ENCODE data around the gene CDK14.

Gene CDK14

GRCh38 chr7:90597563-90598253 lies 1.6 kb downstream of the CDK14 start:
- peak overlapping the region; percentile 89; the same call in 1 of the 2 replicates for H3K4me3 ChIP-seq (ENCODE audit: low read length)
- H4K20me1 ChIP-seq (ENCODE audit: insufficient read depth, low read length): no peaks in the 10 kb centered on the region
- H3K9me2 ChIP-seq (replicated peaks; ENCODE audit: insufficient read depth, low read length): no peaks in the 10 kb centered on the region
- H3K79me2 ChIP-seq (ENCODE audit: low read length): no peaks in the 10 kb centered on the region
- peak overlapping the region; percentile 96; the same call in 1 of the 2 replicates for H3K4me2 ChIP-seq (ENCODE audit: low read depth, low read length)
- no peak overlapping the region for H3K27ac ChIP-seq (ENCODE audit: low read length)
- TF ChIP-seq, protein P1, sequence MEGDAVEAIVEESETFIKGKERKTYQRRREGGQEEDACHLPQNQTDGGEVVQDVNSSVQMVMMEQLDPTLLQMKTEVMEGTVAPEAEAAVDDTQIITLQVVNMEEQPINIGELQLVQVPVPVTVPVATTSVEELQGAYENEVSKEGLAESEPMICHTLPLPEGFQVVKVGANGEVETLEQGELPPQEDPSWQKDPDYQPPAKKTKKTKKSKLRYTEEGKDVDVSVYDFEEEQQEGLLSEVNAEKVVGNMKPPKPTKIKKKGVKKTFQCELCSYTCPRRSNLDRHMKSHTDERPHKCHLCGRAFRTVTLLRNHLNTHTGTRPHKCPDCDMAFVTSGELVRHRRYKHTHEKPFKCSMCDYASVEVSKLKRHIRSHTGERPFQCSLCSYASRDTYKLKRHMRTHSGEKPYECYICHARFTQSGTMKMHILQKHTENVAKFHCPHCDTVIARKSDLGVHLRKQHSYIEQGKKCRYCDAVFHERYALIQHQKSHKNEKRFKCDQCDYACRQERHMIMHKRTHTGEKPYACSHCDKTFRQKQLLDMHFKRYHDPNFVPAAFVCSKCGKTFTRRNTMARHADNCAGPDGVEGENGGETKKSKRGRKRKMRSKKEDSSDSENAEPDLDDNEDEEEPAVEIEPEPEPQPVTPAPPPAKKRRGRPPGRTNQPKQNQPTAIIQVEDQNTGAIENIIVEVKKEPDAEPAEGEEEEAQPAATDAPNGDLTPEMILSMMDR (IDR thresholded peaks at IDR 0.05; ENCODE audit: low read length): no peak
- TF ChIP-seq EZH2 (optimal IDR thresholded peaks at IDR 0.05; ENCODE audit: low read depth, low read length) (no peak), EZH2phosphoT487 (IDR thresholded peaks at IDR 0.05; ENCODE audit: low read length) (no peak)
- no peak overlapping the region for H2AFZ ChIP-seq (ENCODE audit: low read length)
- H3K36me3 ChIP-seq (replicated peaks; ENCODE audit: insufficient read depth, low read length): no peaks in the 10 kb centered on the region
- H3K9ac ChIP-seq (ENCODE audit: low read length): no peak overlapping the region
- peaks cover 3% of the 10 kb centered on the region; the same call in 1 of the 2 replicates for H3F3A ChIP-seq (ENCODE audit: insufficient read depth, low read length)
- DNase-seq: no peak
- H3K4me1 ChIP-seq (ENCODE audit: low read length): no peaks in the 10 kb centered on the region
- H3K27me3 ChIP-seq (replicated peaks; ENCODE audit: insufficient read depth, low read length): no peaks in the 10 kb centered on the region
- no peaks in the 10 kb centered on the region for H3K9me3 ChIP-seq (replicated peaks; ENCODE audit: insufficient read depth, low read length)

GRCh38 chr7:90599038-90599437 lies 2.9 kb downstream of the CDK14 start:
- H3K9ac ChIP-seq (ENCODE audit: low read length): no peak overlapping the region
- H3K27me3 ChIP-seq (replicated peaks; ENCODE audit: insufficient read depth, low read length): no peaks in the 10 kb centered on the region
- H3F3A ChIP-seq (ENCODE audit: insufficient read depth, low read length): peaks cover 3% of the 10 kb centered on the region; the same call in 1 of the 2 replicates
- H2AFZ ChIP-seq (ENCODE audit: low read length): no peak overlapping the region
- H4K20me1 ChIP-seq (ENCODE audit: insufficient read depth, low read length): no peaks in the 10 kb centered on the region
- H3K79me2 ChIP-seq (ENCODE audit: low read length): no peaks in the 10 kb centered on the region
- DNase-seq: no peak
- no peaks in the 10 kb centered on the region for H3K9me3 ChIP-seq (replicated peaks; ENCODE audit: insufficient read depth, low read length)
- H3K4me2 ChIP-seq (ENCODE audit: low read depth, low read length): no peak overlapping the region
- no peaks in the 10 kb centered on the region for H3K36me3 ChIP-seq (replicated peaks; ENCODE audit: insufficient read depth, low read length)
- no peak overlapping the region for H3K27ac ChIP-seq (ENCODE audit: low read length)
- no peaks in the 10 kb centered on the region for H3K4me1 ChIP-seq (ENCODE audit: low read length)
- no peaks in the 10 kb centered on the region for H3K9me2 ChIP-seq (replicated peaks; ENCODE audit: insufficient read depth, low read length)
- TF ChIP-seq, protein P1 (IDR thresholded peaks at IDR 0.05; ENCODE audit: low read length): no peak
- no peak for TF ChIP-seq EZH2 (optimal IDR thresholded peaks at IDR 0.05; ENCODE audit: low read depth, low read length)
- TF ChIP-seq EZH2phosphoT487 (IDR thresholded peaks at IDR 0.05; ENCODE audit: low read length): no peak
- no peak overlapping the region for H3K4me3 ChIP-seq (ENCODE audit: low read length)

GRCh38 chr7:90599892-90600555 lies 3.9 kb downstream of the CDK14 start:
- no peak for DNase-seq

More at GRCh38 chr7:90599892-90600555, 3.9 kb downstream of the CDK14 start:
- no peaks in the 10 kb centered on the region for H3K79me2 ChIP-seq (ENCODE audit: low read length)
- no peak overlapping the region for H3K4me3 ChIP-seq (ENCODE audit: low read length)
- H3F3A ChIP-seq (ENCODE audit: insufficient read depth, low read length): peaks cover 3% of the 10 kb centered on the region; the same call in 1 of the 2 replicates
- H3K9me2 ChIP-seq (replicated peaks; ENCODE audit: insufficient read depth, low read length): no peaks in the 10 kb centered on the region
- H3K36me3 ChIP-seq (replicated peaks; ENCODE audit: insufficient read depth, low read length): no peaks in the 10 kb centered on the region
- H3K27me3 ChIP-seq (replicated peaks; ENCODE audit: insufficient read depth, low read length): no peaks in the 10 kb centered on the region
- no peak overlapping the region for H3K9ac ChIP-seq (ENCODE audit: low read length)
- H3K27ac ChIP-seq (ENCODE audit: low read length): no peak overlapping the region
- no peaks in the 10 kb centered on the region for H3K9me3 ChIP-seq (replicated peaks; ENCODE audit: insufficient read depth, low read length)
- TF ChIP-seq EZH2 (optimal IDR thresholded peaks at IDR 0.05; ENCODE audit: low read depth, low read length) (no peak), EZH2phosphoT487 (IDR thresholded peaks at IDR 0.05; ENCODE audit: low read length) (no peak)
- TF ChIP-seq, protein P1 (IDR thresholded peaks at IDR 0.05; ENCODE audit: low read length): no peak
- H2AFZ ChIP-seq (ENCODE audit: low read length): no peak overlapping the region
- H3K4me2 ChIP-seq (ENCODE audit: low read depth, low read length): no peak overlapping the region
- no peaks in the 10 kb centered on the region for H4K20me1 ChIP-seq (ENCODE audit: insufficient read depth, low read length)
- no peaks in the 10 kb centered on the region for H3K4me1 ChIP-seq (ENCODE audit: low read length)
